Mesenchymal stem cell (in vitro differentiated cells and primary cell): ENCODE data around the gene TSPAN12.
A peak's percentile ranks its signal among the peaks of the same experiment; 100 is the strongest.

Experiments used
- DNase-seq: peaks from one replicate; pipeline ENCODE4 v3.0.0-alpha.2; 2013
- H2AFZ ChIP-seq: one replicate; pipeline ENCODE4 v1.6.1; 2013; ENCODE audit warnings: low read depth, mild to moderate bottlenecking, control low read depth, inconsistent platforms, low read length, moderate library complexity
- H2AK5ac ChIP-seq: 2 replicates; pipeline ENCODE4 v1.6.1; 2013; ENCODE audit warnings: low read length, moderate library complexity, mild to moderate bottlenecking, inconsistent platforms; ENCODE audit not compliant: severe bottlenecking
- H2BK120ac ChIP-seq: one replicate; pipeline ENCODE4 v1.6.1; 2013; ENCODE audit warnings: low read depth, mild to moderate bottlenecking, inconsistent platforms, low read length, moderate library complexity
- H2BK12ac ChIP-seq, 2 experiments: one replicate each; pipeline ENCODE4 v1.6.1; 2013; ENCODE audit warnings: inconsistent platforms in 2 of 2, low read length in 2 of 2, mild to moderate bottlenecking in 2 of 2, moderate library complexity in 2 of 2, control low read depth in 1 of 2
- H2BK15ac ChIP-seq: one replicate; pipeline ENCODE4 v1.6.1; 2013; ENCODE audit warnings: mild to moderate bottlenecking, low read depth, inconsistent platforms; ENCODE audit not compliant: poor library complexity, severe bottlenecking
- H2BK5ac ChIP-seq: 2 replicates; pipeline ENCODE4 v1.6.1; 2013; ENCODE audit warnings: low read depth, mild to moderate bottlenecking, low read length, control low read depth, inconsistent platforms; ENCODE audit not compliant: poor library complexity, severe bottlenecking
- H3K14ac ChIP-seq, 2 experiments: one replicate each; pipeline ENCODE4 v1.6.1; 2013; ENCODE audit warnings: inconsistent platforms in 2 of 2, low read length in 2 of 2, control low read depth in 1 of 2, mild to moderate bottlenecking in 1 of 2, moderate library complexity in 1 of 2
- H3K18ac ChIP-seq, 2 experiments: one replicate each; pipeline ENCODE4 v1.6.1; 2013; ENCODE audit warnings: inconsistent platforms in 2 of 2, low read length in 2 of 2, control low read depth in 1 of 2, low read depth in 1 of 2, mild to moderate bottlenecking in 1 of 2
- H3K23ac ChIP-seq, 2 experiments: one replicate each; pipeline ENCODE4 v1.6.1; 2013; ENCODE audit warnings: inconsistent platforms in 2 of 2, low read length in 2 of 2, mild to moderate bottlenecking in 2 of 2, moderate library complexity in 2 of 2, control low read depth in 1 of 2
- H3K27ac ChIP-seq: 2 replicates; pipeline ENCODE4 v1.5.1; 2013; ENCODE audit warnings: mild to moderate bottlenecking, moderate library complexity, low read length, control low read depth, inconsistent platforms; ENCODE audit not compliant: poor library complexity, severe bottlenecking
- H3K27me3 ChIP-seq, 2 experiments: 2 replicates each; pipeline versions ENCODE4 v1.6.1 to v1.7.0; 2013; ENCODE audit warnings: low read length in 2 of 2, mild to moderate bottlenecking in 2 of 2, moderate library complexity in 2 of 2, control low read depth in 1 of 2, inconsistent platforms in 1 of 2; ENCODE audit not compliant: control insufficient read depth in 1 of 2, insufficient read depth in 1 of 2
- H3K36me3 ChIP-seq, 2 experiments: 2 replicates each; pipeline versions ENCODE4 v1.6.1 to v1.7.0; 2013; ENCODE audit warnings: low read length in 2 of 2, control low read depth in 1 of 2, inconsistent platforms in 1 of 2, low read depth in 1 of 2, mild to moderate bottlenecking in 1 of 2; ENCODE audit not compliant: insufficient read depth in 2 of 2, control insufficient read depth in 1 of 2
- H3K4ac ChIP-seq, 2 experiments: one replicate each; pipeline ENCODE4 v1.6.1; 2013; ENCODE audit warnings: inconsistent platforms in 2 of 2, low read length in 2 of 2, mild to moderate bottlenecking in 2 of 2, moderate library complexity in 2 of 2, control low read depth in 1 of 2, low read depth in 1 of 2
- H3K4me1 ChIP-seq: 2 replicates; pipeline ENCODE4 v1.6.1; 2013; ENCODE audit warnings: low read depth, low read length, control low read depth; ENCODE audit not compliant: control insufficient read depth, insufficient read depth
- H3K4me2 ChIP-seq: 2 replicates; pipeline ENCODE4 v1.6.1; 2013; ENCODE audit warnings: low read length, mild to moderate bottlenecking, inconsistent platforms; ENCODE audit not compliant: poor library complexity, severe bottlenecking
- H3K4me3 ChIP-seq, 2 experiments: 2 replicates each; pipeline versions ENCODE4 v1.5.1 to v1.7.0; 2013; ENCODE audit warnings: low read length in 2 of 2, mild to moderate bottlenecking in 2 of 2, control low read depth in 1 of 2, low read depth in 1 of 2; ENCODE audit not compliant: insufficient read depth in 1 of 2
- H3K79me1 ChIP-seq: replicated peaks from 2 replicates; pipeline ENCODE4 v1.6.1; 2013; ENCODE audit warnings: mild to moderate bottlenecking, control low read depth, low read length, inconsistent platforms; ENCODE audit not compliant: poor library complexity, severe bottlenecking
- H3K9ac ChIP-seq: 2 replicates; pipeline ENCODE4 v1.7.0; 2013; ENCODE audit warnings: mild to moderate bottlenecking, low read length, moderate library complexity
- H3K9me3 ChIP-seq: 2 replicates; pipeline ENCODE4 v1.7.0; 2013; ENCODE audit warnings: mild to moderate bottlenecking, low read length; ENCODE audit not compliant: control insufficient read depth
- H4K8ac ChIP-seq: one replicate; pipeline ENCODE4 v1.6.1; 2013; ENCODE audit warnings: inconsistent platforms, mild to moderate bottlenecking, low read length, moderate library complexity
- H4K91ac ChIP-seq: one replicate; pipeline ENCODE4 v1.6.1; 2013; ENCODE audit warnings: mild to moderate bottlenecking, low read length, inconsistent platforms
- WGBS: methylation state at CpG from one replicate; pipeline ENCODE4 v1.1.7; 2013; ENCODE audit warnings: mixed read lengths; 5-methylcytosine and 5-hydroxymethylcytosine counted together

TSPAN12 gene

GRCh38 chr7:120799813-120800475 lies 58.0 kb downstream of the TSPAN12 start:
- Histone ChIP-seq H3K36me3 (no peaks in the 10 kb centered on the region), H3K4me3 (no peak overlapping the region), H3K14ac (no peak overlapping the region), H3K18ac (no peak overlapping the region), H2BK120ac (no peak overlapping the region), H3K4me1 (no peaks in the 10 kb centered on the region), H3K79me1 (no peaks in the 10 kb centered on the region), H2AFZ (no peak overlapping the region), H3K4ac (no peak overlapping the region), H3K9ac (no peak overlapping the region), H4K8ac (no peak overlapping the region), H3K27me3 (no peaks in the 10 kb centered on the region), H2BK5ac (no peak overlapping the region), H2BK15ac (no peak overlapping the region), H3K23ac (no peak overlapping the region), H3K9me3 (no peaks in the 10 kb centered on the region), H2AK5ac (peak overlapping the region; percentile 19), H4K91ac (no peak overlapping the region), H3K4me2 (no peak overlapping the region), H3K27ac (no peak overlapping the region), H2BK12ac (no peak overlapping the region)
- WGBS = 100% methylated on average over 3 of the region's 3 CpGs
- no peak for DNase-seq

DNA sequence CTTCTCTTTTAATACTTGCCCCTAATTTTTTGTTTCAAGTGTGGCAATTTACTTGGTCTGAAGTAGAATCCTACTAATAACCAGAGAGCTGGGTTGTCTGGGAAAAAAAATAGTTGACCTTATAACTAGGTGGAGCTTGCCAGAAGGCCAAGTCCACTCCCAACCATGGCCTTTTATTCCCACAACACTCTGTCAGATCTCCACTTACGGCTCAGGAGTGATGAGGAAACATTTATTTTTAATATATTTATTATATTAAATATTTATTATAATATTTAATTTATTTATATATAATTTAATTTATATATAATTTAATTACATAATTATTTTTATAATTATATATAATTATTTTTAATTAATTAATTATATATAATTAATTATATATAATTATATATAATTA lies 58.8 kb downstream of the TSPAN12 start:
- Histone ChIP-seq H2AFZ (no peak overlapping the region), H2AK5ac (no peak overlapping the region), H3K36me3 (no peaks in the 10 kb centered on the region), H3K4me1 (peaks cover 2% of the 10 kb centered on the region), H2BK15ac (no peak overlapping the region), H3K4ac (no peak overlapping the region), H4K91ac (no peak overlapping the region), H2BK120ac (no peak overlapping the region), H3K4me3 (no peak overlapping the region), H3K27ac (no peak overlapping the region), H2BK12ac (no peak overlapping the region), H2BK5ac (no peak overlapping the region), H3K9ac (no peak overlapping the region), H3K79me1 (no peaks in the 10 kb centered on the region), H4K8ac (no peak overlapping the region), H3K18ac (no peak overlapping the region), H3K27me3 (no peaks in the 10 kb centered on the region), H3K4me2 (no peak overlapping the region), H3K23ac (no peak overlapping the region), H3K14ac (no peak overlapping the region), H3K9me3 (no peaks in the 10 kb centered on the region)
- DNase-seq = no peak
- no CpG with 5 or more reads among the region's 1 CpG for WGBS

GRCh38 chr7:120797026-120797645 lies 60.8 kb downstream of the TSPAN12 start:
- Histone ChIP-seq H3K4me2 (no peak overlapping the region), H3K18ac (no peak overlapping the region), H2AFZ (no peak overlapping the region), H3K79me1 (no peaks in the 10 kb centered on the region), H4K8ac (no peak overlapping the region), H2BK120ac (no peak overlapping the region), H3K27ac (no peak overlapping the region), H4K91ac (no peak overlapping the region), H3K4me1 (peaks cover 5% of the 10 kb centered on the region), H3K36me3 (no peaks in the 10 kb centered on the region), H3K9me3 (no peaks in the 10 kb centered on the region), H3K27me3 (no peaks in the 10 kb centered on the region), H2BK15ac (no peak overlapping the region), H3K4ac (no peak overlapping the region), H2AK5ac (no peak overlapping the region), H3K9ac (no peak overlapping the region), H3K23ac (no peak overlapping the region), H2BK12ac (no peak overlapping the region), H3K14ac (no peak overlapping the region), H3K4me3 (no peak overlapping the region), H2BK5ac (no peak overlapping the region)
- 100% methylated on average over 4 of the region's 7 CpGs for WGBS
- DNase-seq = no peak

DNA sequence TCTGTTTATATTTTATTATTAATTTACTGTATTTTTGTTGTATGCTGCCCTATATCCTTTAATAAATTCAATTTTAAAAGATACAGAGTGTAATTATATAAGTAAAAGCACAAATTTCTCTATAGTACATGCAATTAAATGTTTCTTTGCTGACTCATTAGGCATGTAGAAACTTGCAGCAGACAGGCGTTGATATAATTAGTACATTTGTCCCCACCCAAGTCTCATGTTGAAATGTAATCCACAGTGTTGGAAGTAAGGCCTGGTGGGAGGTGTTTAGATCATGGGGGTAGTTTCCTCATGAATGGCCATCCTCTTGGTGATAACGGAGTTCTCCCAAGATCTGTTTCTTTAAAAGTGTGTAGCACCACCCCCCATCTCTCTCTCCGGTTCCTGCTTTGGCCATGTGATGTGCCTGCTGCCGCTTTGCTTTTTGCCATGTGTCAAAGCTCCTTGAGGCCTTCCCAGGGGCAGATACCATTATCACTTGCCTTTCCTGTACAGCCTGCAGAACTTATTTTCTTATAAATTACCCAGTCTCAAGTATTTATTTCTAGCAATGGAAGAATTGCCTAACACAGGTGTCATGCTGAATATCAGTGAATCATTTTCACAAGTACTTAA lies 63.7 kb downstream of the TSPAN12 start:
- no peaks in the 10 kb centered on the region for H3K9me3 ChIP-seq
- H2BK15ac ChIP-seq = no peak overlapping the region
- WGBS = 58% methylated on average over 3 of the region's 4 CpGs

More for the DNA sequence above, 63.7 kb downstream of the TSPAN12 start:
- Histone ChIP-seq H2AFZ (no peak overlapping the region), H3K27ac (no peak overlapping the region), H3K4me3 (no peak overlapping the region), H3K4ac (no peak overlapping the region), H3K79me1 (no peaks in the 10 kb centered on the region), H3K36me3 (no peaks in the 10 kb centered on the region), H2BK120ac (no peak overlapping the region), H3K27me3 (no peaks in the 10 kb centered on the region), H2BK12ac (no peak overlapping the region), H3K18ac (peak overlapping the region in 1 of 2 experiments; percentile 73), H2BK5ac (no peak overlapping the region), H3K9ac (no peak overlapping the region), H3K4me2 (no peak overlapping the region), H3K4me1 (peaks cover 7% of the 10 kb centered on the region), H3K23ac (no peak overlapping the region), H4K91ac (no peak overlapping the region), H3K14ac (no peak overlapping the region), H4K8ac (no peak overlapping the region), H2AK5ac (no peak overlapping the region)
- peak; percentile 33 for DNase-seq
